Mammary epithelial cell (primary cell): ENCODE measurements around the gene DUSP3.

Experiments used
- EZH2 ChIP-seq: IDR thresholded peaks from 2 replicates; pipeline ENCODE4 v1.6.1; 2012; ENCODE audit warnings: low read length, inconsistent platforms, borderline replicate concordance
- TF ChIP-seq, protein P1 (sequence below), 2 donors: IDR thresholded peaks in 1 of 2; conservative IDR thresholded peaks in 1 of 2; 2 replicates each; pipeline ENCODE4 v1.5.1; 2011 to 2012; ENCODE audit warnings: inconsistent platforms in 2 of 2, low read length in 2 of 2, mild to moderate bottlenecking in 2 of 2, control low read depth in 1 of 2, low read depth in 1 of 2; ENCODE audit not compliant: insufficient read depth in 1 of 2; ENCODE audit errors: extremely low read depth in 1 of 2

DNA sequence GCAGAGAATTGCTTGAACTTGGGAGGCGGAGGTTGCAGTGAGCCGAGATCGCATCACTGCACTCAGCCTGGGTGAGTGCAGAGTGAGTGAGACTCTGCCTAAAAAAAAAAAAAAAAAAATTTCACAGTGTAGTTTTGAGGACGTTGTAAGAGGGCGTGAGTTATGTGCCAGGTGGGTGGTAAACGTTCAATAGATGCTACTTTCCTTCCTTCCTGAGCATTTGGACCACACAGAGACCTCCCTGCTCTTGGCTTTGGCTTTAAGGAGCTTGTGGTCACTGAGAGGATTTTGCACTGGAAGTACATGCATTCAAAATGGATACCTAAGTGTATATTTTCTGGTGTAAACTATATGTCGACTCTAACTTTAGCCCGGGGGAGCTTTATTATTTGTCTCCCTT is 50.7 kb downstream of the DUSP3 start:
- TF ChIP-seq, protein P1, sequence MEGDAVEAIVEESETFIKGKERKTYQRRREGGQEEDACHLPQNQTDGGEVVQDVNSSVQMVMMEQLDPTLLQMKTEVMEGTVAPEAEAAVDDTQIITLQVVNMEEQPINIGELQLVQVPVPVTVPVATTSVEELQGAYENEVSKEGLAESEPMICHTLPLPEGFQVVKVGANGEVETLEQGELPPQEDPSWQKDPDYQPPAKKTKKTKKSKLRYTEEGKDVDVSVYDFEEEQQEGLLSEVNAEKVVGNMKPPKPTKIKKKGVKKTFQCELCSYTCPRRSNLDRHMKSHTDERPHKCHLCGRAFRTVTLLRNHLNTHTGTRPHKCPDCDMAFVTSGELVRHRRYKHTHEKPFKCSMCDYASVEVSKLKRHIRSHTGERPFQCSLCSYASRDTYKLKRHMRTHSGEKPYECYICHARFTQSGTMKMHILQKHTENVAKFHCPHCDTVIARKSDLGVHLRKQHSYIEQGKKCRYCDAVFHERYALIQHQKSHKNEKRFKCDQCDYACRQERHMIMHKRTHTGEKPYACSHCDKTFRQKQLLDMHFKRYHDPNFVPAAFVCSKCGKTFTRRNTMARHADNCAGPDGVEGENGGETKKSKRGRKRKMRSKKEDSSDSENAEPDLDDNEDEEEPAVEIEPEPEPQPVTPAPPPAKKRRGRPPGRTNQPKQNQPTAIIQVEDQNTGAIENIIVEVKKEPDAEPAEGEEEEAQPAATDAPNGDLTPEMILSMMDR (conservative IDR thresholded peaks at IDR 0.05 in 1 of 2, IDR thresholded peaks at IDR 0.05 in 1 of 2; ENCODE audit: extremely low read depth in 1 of 2, insufficient read depth in 1 of 2, low read depth in 1 of 2, low read length in 2 of 2) = no peak
- TF ChIP-seq EZH2 = no peak
